ENCODE data around the gene CMTM7.
A peak's percentile ranks its signal among the peaks of the same experiment; 100 is the strongest.

Gene CMTM7

GRCh38 chr3:32448686-32449474, 57.2 kb downstream of the CMTM7 start:
- TF ChIP-seq, protein P1, sequence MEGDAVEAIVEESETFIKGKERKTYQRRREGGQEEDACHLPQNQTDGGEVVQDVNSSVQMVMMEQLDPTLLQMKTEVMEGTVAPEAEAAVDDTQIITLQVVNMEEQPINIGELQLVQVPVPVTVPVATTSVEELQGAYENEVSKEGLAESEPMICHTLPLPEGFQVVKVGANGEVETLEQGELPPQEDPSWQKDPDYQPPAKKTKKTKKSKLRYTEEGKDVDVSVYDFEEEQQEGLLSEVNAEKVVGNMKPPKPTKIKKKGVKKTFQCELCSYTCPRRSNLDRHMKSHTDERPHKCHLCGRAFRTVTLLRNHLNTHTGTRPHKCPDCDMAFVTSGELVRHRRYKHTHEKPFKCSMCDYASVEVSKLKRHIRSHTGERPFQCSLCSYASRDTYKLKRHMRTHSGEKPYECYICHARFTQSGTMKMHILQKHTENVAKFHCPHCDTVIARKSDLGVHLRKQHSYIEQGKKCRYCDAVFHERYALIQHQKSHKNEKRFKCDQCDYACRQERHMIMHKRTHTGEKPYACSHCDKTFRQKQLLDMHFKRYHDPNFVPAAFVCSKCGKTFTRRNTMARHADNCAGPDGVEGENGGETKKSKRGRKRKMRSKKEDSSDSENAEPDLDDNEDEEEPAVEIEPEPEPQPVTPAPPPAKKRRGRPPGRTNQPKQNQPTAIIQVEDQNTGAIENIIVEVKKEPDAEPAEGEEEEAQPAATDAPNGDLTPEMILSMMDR (conservative IDR thresholded peaks at IDR 0.05; ENCODE audit: low read depth, low read length) = no peak
- DNase-seq (ENCODE audit: low read depth) = no peak

GRCh38 chr3:32449691-32450090, 58.0 kb downstream of the CMTM7 start:
- TF ChIP-seq, protein P1 (conservative IDR thresholded peaks at IDR 0.05; ENCODE audit: low read depth, low read length) = no peak
- no peak for DNase-seq (ENCODE audit: low read depth)
- no peak overlapping the region for H3K4me3 ChIP-seq (ENCODE audit: low read depth, low read length)

More at GRCh38 chr3:32448686-32449474, 57.2 kb downstream of the CMTM7 start:
- H3K4me3 ChIP-seq (ENCODE audit: low read depth, low read length) = no peak overlapping the region

GRCh38 chr3:32450426-32450825, 58.8 kb downstream of the CMTM7 start:
- TF ChIP-seq, protein P1 (conservative IDR thresholded peaks at IDR 0.05; ENCODE audit: low read depth, low read length) = no peak
- no peak overlapping the region for H3K4me3 ChIP-seq (ENCODE audit: low read depth, low read length)
- no peak for DNase-seq (ENCODE audit: low read depth)

DNA sequence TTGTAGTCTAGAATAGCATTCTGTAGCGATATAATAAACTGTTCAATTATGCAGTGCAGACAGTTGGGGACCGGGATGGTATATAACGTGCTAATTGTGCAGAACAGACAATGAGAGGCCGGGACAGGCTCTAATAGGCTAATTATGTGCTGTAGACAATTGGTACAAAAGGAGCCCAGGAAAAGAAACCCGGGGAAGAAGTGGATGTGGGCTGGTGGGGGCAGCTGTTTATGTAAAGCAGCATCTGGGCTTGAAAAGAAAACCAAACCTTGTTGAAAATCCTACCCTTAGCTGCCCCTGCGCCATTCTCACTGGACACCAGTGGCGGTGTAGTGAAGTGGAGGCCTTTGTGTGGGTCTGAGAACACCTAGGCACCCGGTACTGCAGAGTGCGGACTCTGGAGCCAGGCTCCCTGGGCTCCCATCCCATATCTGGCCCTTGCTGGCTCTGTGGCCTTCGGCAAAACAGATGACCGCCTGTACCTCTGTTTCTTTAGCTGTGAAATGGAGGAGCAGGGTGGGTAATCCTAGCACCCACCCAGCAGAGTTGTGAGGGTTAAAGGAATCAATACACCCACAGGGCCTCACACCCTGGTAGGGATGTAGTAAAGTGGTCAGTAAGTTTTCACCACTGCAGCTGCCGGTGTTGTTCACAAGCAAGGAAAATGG, 59.5 kb downstream of the CMTM7 start:
- TF ChIP-seq, protein P1 (conservative IDR thresholded peaks at IDR 0.05; ENCODE audit: low read depth, low read length) = no peak
- DNase-seq (ENCODE audit: low read depth) = no peak
- no peak overlapping the region for H3K4me3 ChIP-seq (ENCODE audit: low read depth, low read length)

GRCh38 chr3:32452009-32452408, 60.4 kb downstream of the CMTM7 start:
- no peak for DNase-seq (ENCODE audit: low read depth)
- TF ChIP-seq, protein P1 (conservative IDR thresholded peaks at IDR 0.05; ENCODE audit: low read depth, low read length) = no peak

DNA sequence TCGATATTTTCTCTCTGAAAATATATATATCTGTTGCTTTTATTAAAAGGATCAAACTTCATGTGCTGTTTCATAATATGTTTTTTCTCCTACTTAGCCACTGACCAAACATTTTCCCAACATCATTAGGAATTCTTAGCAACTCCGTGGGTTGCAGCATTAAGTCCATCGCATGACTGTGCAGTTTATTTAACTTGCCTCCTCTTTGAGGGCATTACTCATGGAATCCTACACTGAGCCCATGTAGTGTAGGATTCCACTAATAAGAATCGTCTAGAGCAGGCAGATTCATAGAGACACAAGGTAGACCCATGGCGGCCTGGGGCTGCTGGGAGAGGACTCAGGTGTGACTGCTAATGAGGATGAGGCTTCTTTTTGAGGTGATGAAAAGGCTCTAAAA, 61.7 kb downstream of the CMTM7 start:
- H3K4me3 ChIP-seq (ENCODE audit: low read depth, low read length) = no peak overlapping the region
- peak; percentile 77 for DNase-seq (ENCODE audit: low read depth)
- TF ChIP-seq, protein P1 (conservative IDR thresholded peaks at IDR 0.05; ENCODE audit: low read depth, low read length) = no peak

More at GRCh38 chr3:32452009-32452408, 60.4 kb downstream of the CMTM7 start:
- H3K4me3 ChIP-seq (ENCODE audit: low read depth, low read length) = no peak overlapping the region

Measured in choroid plexus epithelial cell (primary cell).